GM21737 (cell line): ENCODE measurements around the gene MAD1L1.
"Not testable (repeated sequence)": the region's sequence is repeated elsewhere in the genome, so short reads cannot be mapped to it uniquely, and the experiment has no call there.

Experiments
- ATAC-seq: cut with Tn5 transposase; IDR thresholded peaks from one replicate; pipeline ENCODE4 v1.9.1; 2021; ENCODE audit warnings: mild to moderate bottlenecking, moderate library complexity; ENCODE audit not compliant: unreplicated experiment

Gene MAD1L1

DNA sequence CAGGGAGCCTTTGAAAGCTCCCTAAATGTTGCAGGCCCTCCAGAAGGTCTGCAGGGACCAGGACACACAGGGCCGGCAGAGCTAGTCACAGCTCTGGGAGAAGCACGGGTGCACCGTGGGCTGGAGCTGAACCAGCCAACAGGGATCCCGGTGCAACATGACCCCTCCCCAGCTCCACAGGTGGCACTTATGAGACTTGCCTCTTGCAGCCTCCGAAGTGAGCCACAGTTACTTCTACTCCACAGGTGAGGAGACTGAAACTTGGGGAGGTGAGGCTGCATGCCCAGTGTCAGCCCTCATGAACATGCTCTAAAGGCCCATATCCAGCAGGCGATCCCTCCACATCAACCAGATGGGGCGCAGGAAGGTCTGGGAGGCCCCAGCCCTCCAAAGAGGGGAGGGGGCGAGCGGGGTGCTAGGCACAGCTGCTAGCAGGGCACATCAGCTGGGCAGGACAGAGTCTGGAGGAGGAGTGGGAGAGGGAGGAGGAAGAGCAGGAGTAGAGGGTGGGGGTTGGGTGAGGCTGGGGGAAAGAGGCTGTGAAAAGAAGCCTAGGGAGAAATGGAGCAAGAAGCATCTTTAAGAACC lies 338.3 kb downstream of the MAD1L1 start:
- no peak for ATAC-seq

DNA sequence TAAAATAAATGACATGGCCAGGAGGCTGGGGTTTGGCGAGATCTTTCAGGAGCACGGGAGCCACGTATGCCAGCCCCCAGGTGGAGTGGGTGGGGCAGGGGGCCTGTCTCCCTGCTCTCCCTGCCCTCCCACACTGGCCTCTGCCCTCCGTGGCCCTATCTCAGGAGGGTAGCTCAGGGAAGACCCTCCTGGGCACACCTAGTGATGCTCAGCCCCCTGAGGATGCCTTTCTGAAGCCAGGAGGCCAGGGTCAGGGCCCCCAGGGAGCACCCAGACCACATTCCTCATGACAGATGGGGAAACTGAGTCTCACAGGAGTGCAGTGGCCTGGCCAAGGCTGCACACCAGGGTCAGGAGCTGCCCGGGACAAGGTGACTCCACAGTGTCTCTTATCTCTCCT lies 339.3 kb downstream of the MAD1L1 start:
- no peak for ATAC-seq

GRCh38 chr7:1893036-1893435 lies 339.7 kb downstream of the MAD1L1 start:
- no peak for ATAC-seq

GRCh38 chr7:1892011-1892965 lies 340.5 kb downstream of the MAD1L1 start:
- ATAC-seq, result no peak

DNA sequence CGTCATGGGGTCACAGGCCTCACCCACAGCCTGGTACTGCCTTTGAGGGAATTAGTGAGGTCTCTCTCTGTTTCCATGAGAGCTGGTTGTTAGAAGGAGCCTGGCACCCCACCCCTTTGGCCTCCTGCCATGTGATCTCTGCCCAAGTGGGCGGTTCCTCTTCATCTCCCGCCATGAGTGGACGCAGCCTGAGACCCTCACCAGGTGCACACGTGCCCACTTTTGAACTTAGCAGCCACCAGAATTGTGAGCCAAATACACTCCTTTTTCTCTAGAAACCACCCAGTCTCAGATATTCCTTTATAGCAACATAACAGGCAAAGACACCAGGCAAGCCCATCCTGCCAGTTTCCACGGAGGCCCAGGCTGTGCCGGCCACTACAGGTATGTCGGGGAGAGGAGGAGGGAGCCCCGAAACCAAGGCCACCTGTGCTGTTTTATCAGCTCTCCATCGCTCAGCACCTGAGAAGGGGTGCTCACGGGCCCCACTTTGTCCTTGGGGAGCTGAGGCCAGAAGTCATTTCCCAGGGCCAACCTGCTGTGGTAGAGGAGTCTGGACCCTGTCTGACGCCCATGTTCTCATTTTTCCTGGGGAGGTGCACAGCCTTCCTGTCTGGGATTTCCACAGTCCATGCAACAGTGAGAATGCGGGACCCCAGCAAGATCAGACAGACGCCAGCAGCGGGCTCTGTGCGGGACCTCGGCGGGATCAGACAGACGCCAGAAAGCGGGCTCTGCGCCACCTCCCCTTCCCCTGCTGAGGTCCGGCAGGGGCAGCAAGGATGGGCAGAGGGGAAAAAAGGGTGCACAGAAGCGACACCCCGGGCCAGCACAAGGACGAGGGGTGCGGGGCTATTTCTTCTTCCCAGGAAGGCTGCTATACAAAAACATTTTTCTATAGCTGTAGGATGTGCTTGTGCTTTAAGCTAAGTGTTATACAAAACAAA lies 342.2 kb downstream of the MAD1L1 start:
- ATAC-seq, result no peak

- ATAC-seq, result no peak
These were observed 343.1 kb downstream of the MAD1L1 start for GRCh38 chr7:1889556-1890181.

DNA sequence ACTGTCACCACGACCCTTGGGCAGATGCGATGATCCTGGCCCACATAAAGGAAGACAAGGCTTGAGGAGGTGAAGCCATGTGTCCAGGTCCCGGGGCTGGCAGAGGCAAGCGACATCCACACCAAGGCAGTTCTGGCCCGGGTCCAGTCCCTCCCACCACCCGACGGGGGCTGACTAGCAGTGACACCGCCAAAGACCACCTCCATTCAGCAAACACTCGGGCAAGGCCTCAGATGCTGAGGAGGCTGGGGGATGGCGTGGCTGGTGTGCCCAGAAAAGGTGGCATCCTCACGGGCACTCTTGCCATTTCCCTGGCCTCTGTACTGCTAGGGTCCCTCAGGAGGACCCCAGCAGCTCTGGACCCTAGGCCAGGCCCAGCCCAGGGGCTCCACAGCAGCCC lies 343.7 kb downstream of the MAD1L1 start:
- ATAC-seq, result no peak

- ATAC-seq, result no peak
These were observed 344.3 kb downstream of the MAD1L1 start for GRCh38 chr7:1888425-1888824.

- ATAC-seq, result no peak
These were observed 345.5 kb downstream of the MAD1L1 start for GRCh38 chr7:1887251-1887650.

DNA sequence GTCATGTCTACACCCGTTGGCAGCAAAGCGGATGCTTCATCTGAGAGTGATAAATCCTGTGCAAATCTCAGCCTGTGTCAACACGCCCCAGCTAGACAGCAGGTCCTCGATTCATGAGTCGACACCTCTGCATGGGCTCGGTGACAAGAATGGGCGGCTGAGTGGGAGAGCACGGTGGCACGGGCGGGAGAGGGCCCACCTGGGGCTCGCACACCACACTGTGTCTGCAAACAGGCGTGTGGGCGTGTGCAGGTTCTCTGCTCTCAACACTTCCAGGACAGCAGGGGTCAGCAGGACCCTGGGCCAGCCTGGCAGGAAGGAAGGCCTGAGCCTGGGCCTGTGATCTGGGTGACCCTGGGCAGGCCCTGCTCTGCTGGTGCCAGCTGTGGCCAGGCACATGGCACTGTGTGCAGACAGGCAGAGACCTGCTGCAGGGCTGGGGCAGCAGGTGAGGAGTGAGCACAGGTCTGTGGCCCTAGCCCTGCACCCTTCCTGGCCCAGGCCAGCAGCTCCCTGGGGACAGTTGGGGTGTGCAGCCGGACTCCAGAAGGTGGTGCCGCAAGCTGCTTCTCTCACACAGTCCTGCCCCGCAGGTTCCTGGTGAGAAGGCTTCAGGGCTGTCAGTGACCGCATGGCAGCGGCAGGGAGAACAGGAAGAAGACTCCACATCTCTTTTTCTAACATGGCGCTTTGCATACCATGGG lies 346.2 kb downstream of the MAD1L1 start:
- no peak for ATAC-seq

- no peak for ATAC-seq
These were observed 347.1 kb downstream of the MAD1L1 start for GRCh38 chr7:1885465-1886226.

- no peak for ATAC-seq
These were observed 348.0 kb downstream of the MAD1L1 start for GRCh38 chr7:1884583-1885350.

DNA sequence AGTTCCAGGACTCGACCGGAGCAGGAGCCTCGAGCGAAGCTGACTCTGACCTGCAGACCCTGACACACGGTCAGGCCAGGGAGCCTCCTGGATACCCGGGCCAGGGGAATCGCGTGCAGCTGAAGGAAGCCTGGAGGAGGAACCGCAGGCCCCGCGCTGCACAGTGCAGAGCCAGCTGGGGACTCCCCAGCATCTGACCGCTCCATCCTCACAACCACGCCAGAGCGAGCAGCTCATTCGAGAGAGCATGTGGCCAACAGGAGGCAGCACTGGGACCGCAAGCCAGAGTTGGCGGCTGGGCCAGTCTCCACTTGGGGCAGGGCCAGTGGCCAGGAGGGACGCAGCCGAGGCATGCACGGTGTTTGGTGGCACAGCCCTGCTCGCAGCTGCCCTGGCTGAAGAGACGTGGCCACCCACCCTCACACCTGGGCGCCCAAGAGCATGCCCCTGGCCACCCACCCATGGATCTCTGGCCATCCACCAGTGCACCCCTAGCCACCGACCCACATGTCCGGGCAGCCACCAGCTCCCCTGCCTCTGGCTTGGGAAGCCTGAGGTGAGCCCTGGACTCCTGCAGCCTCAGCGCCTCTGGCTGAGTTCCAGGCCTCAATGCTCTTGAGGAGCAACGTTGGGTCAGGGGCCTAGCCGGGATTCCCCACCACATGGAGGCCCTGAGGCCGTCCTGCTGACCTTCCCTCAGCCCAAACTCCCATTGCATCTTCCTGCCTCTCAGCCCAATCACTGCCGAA lies 348.7 kb downstream of the MAD1L1 start:
- ATAC-seq, result no peak

- no peak for ATAC-seq
These were observed 349.5 kb downstream of the MAD1L1 start for GRCh38 chr7:1883031-1883761.

DNA sequence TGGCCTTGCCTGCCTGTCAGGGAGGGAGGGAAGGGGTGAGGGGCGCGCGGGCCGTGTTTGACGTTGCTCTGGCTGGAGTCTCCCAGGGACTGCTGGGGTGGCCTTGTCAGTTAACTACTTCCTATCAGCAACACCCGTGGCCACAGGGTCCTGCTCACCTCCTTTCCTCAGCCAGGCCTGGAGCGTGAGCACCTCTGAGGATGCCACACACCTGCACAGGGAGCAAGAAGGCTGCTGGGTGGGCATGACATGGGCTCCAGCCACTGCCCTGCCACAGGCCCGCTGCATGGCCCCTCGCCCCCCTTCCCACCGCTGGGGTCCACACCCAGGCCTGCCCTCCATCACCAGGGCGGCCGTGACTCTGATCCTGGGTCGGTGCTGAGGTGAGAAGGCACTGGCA lies 350.3 kb downstream of the MAD1L1 start:
- ATAC-seq, result no peak

DNA sequence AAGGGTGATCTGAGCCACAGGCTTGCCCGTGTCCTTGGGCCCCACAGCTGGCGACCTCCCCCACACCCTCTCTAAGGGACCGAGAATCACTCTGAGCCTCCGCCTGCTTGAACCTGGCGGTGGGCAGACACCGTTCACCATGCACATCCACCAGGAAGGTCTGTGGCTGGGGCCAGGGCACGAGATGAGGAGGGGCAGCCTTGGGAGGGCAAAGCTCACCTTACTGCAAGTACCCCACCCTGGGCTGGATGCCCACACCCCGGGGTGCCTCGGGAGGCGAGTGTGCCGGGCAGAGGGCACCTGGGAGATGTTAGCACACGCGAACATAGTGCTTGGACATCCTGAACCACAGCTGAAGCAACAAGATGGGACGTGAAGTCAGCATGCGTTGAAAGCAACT lies 350.8 kb downstream of the MAD1L1 start:
- ATAC-seq, result no peak

DNA sequence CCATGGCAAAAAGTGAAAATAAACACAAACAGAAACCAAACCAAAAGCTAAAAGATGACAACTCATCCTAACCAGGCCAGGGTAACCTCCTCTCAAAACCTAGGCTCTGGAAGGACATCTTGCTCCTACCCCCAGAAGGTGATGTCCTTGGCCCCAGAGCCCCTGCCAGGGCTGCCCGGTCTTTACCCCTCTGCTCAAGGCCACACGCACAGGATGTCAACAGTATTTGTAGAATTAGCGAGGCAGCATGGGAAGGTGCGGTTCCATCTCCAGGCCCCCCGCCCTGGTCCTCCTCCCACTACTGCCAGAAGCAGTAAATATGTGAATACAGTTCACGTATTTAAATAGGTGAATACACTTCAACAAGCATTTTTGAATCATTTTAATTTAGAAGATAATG lies 356.1 kb downstream of the MAD1L1 start:
- not testable (repeated sequence) for ATAC-seq
